Activated CD4-positive, alpha-beta T cell treated with anti-CD3 and anti-CD28 coated beads for 48 hours (primary cell): ENCODE measurements around the gene SNAI3.
A peak's percentile ranks its signal among the peaks of the same experiment; 100 is the strongest.
"Not testable (repeated sequence)": the region's sequence is repeated elsewhere in the genome, so short reads cannot be mapped to it uniquely, and the experiment has no call there.

ENCODE experiments used
- DNase-seq: peaks from one replicate; pipeline ENCODE4 v3.0.0-alpha.2; 2020

SNAI3 gene

GRCh38 chr16:88690341-88691128 lies 4.2 kb upstream of the SNAI3 start:
- DNase-seq, result no peak

GRCh38 chr16:88688013-88688778 lies 1.9 kb upstream of the SNAI3 start:
- DNase-seq, result no peak

DNA sequence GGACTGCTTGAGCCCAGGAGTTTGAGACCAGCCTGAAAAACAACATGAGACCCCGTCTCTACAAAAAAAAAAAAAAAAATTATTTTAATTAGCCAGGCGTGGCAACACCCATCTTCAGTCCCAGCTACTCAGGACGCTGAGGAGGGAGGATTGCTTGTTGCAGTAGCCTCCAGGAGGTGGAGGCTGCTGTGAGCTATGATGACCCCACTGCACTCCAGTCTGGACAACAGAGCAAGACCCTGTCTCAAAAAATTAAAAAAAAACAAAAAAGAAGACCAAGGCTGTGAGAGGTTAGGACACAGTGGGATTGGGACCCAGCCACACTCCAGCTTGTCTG lies 1.3 kb upstream of the SNAI3 start:
- DNase-seq, result no peak

- no peak for DNase-seq
Measured at GRCh38 chr16:88687254-88687576, 908 bp upstream of the SNAI3 start.

- DNase-seq, result peak; percentile 52
Measured at GRCh38 chr16:88686062-88686438, 257 bp downstream of the SNAI3 start.

GRCh38 chr16:88685156-88686061 lies 898 bp downstream of the SNAI3 start:
- DNase-seq, result peak; percentile 84

GRCh38 chr16:88684569-88685155 lies 1.6 kb downstream of the SNAI3 start:
- no peak for DNase-seq

- DNase-seq, result peak; percentile 87
Measured at GRCh38 chr16:88681709-88682451, 4.4 kb downstream of the SNAI3 start.

GRCh38 chr16:88681084-88681680 lies 5.1 kb downstream of the SNAI3 start:
- DNase-seq, result peak; percentile 72

- DNase-seq, result no peak
Measured at GRCh38 chr16:88680554-88681083, 5.7 kb downstream of the SNAI3 start.

- DNase-seq, result no peak
Measured at GRCh38 chr16:88678224-88678979, 7.9 kb downstream of the SNAI3 start.

DNA sequence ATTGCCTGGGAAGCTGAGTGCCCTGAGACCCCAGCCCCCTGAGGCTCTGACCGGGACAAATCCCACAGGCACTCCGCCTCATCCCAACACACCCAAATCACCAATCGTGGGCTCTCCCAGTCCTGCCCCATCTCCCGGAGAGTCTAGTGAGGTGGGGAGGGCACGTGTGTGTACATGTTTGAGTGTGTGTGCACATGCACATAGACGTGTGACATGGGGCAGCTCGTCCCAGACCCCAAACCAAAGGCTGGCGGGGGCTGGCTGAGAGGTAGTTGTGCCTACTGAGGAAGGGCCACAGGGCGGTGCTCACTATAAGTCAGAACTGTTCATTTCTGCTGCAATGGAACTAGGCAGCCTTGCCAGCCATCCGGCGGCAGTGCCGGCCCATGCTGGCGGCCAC lies 8.6 kb downstream of the SNAI3 start:
- DNase-seq, result no peak

DNA sequence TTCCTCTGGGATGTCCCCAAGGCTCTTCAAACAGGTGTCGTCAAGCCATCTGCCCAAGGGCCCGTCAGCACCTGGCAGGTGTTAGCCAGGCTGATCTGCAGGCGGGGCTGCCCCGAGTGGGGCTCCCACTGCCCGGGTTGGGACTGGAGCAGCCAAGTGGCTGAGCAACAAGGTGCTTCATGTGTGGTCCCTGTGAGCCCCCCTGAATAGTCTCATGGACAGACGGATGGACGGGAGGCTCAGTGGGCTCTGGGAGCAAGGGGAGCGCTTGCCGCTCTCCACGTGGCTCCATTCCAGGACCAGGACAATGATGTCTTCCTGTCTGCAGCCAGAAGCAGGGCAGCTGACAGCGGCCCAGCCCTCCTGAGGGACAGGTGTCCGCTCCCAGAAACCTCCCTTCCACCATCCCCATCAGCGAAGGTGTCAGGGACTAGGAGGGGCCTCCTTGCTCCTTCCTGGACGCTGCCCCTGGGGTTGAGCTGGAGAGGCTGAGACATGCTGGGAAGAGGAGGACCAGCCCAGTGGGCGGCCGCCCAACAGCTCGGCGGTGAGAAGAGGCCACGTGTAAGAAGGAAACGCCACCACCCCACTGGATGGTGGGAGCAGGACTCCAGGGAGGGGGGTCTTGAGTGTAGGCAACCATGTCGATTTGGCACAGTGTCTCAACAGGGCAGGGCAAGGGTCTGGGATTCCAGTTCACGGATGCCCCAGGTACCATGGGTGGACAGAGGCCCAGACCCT lies 9.6 kb downstream of the SNAI3 start:
- DNase-seq, result no peak

DNA sequence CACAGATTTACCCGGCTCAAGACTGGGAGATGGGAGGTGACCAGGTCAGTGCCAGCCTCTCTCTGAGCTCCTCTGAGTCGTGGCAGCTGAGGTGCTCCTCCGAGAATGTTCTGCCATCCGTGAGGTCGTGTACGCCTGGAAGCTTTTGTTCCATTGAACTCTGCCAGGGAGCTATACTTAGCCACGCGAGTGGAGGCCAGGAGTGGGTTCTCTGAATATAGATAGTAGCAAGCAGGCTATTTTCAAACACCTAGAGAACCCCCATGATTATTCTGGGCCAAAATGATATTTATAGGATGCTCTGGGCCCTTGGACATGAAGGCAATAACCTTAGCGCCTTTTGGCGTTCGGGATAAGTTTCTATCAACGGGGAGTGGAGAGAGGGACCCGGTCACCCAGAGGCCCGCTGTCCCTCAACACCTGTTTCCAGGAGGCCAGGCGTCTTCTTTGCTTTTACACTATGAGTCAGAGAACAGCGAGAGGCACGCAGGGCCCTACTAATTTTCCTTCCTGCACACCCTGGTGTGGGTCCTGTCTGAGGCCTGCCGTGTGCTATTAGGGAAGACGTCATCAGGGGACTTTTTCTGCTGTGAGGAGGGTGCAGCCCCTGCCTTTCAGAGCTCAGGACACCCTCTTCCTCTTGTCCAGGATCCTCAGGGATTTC lies 12.5 kb downstream of the SNAI3 start:
- DNase-seq, result no peak

DNA sequence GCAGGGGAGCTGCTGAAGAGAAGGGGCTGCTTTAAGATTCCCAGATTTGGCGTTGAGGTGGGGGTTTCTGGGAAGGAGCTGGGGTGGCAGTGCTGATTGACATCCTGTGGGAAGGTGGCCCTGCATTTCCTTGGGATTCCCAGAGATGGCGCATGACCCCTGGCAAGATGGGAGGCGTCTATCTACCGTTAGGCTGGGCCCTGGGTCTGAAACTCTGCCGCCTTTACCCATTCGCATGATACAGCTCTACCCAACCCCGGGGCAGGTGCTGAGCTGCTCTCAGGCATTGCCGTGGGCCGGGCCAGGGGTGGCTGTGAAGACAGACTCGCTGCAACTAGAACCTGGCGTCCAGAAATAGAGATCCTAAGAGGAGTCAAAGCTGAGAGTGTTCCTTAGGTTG lies 13.5 kb downstream of the SNAI3 start:
- DNase-seq, result no peak

DNA sequence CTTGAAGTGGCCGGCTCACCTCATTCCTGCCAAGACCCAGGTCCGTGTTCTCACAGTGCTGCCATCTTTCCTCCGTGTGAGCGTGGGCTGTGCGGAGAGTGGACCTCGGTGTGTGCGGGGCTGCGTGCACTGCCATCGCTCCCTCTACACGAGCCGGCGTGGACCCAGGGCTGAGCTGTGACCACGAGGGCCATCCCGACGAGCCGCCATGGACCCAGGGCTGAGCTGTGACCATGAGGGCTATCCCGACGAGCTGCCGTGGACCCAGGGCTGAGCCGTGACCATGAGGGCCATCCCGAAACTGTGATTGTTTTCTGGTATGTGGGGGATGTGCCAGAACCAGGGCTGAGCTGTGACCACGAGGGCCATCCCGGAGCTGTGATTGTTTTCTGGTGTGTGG lies 14.5 kb downstream of the SNAI3 start:
- no peak for DNase-seq

DNA sequence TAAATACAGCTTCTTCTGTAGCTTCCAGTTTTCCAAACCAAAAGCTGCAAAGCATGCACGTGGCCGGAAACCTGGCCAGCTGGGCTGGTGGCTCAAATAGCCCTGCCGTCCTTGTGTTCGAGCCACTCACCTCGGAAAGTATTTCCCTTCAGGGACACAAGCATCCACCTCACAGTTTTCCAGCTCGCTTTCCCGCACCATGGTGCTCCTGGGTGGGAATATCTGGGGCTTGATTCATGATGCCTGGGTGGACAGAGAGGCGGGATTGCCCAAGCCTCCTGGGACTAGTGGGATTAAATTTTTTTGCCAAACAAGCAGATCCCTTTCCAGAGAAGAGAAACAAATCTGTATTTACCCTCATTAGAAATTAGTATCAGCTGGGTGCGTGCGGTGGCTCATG lies 16.3 kb downstream of the SNAI3 start:
- no peak for DNase-seq

DNA sequence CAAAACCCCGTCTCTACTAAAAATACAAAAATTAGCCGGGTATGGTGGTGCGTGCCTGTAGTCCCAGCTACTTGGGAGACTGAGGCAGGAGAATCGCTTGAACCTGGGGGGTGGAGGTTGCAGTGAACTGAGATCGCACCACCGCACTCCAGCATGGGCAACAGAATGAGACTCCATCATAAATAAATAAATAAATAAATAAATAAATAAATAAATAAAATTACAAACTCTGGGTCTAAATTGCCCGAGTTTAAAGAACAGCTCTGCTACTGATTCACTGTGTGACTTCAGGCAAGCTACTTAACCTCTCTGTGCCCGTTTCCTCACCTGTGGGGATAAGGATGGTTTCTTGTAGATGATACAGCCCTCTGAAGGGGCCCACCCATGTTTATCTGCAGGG lies 16.8 kb downstream of the SNAI3 start:
- DNase-seq, result not testable (repeated sequence)

- DNase-seq, result no peak
Measured at GRCh38 chr16:88667461-88667860, 18.8 kb downstream of the SNAI3 start.

- no peak for DNase-seq
Measured at GRCh38 chr16:88665570-88665969, 20.7 kb downstream of the SNAI3 start.
